GM23338 (cell line): ENCODE data around the gene GPATCH3. TPM values are rescaled to one million over a fixed set of nuclear protein-coding genes. Genes with fewer than 3 reads are reported as not detected.

Experiments used
- ATAC-seq: fragments of 200-7000 bp; cut with Tn5 transposase; 3 replicates; pipeline ENCODE4 v1.9.1; 2020
- DNase-seq: peaks from one replicate; pipeline ENCODE4 v3.0.0-alpha.2; 2015; ENCODE audit warnings: low spot score
- H2AFZ ChIP-seq: fragments of 200-600 bp; sonication (generic); 2 replicates; pipeline ENCODE4 v1.8.0; 2016; ENCODE audit warnings: antibody characterized with exemption, mild to moderate bottlenecking, moderate library complexity
- H3F3A ChIP-seq: fragments of 200-600 bp; sonication (generic); replicated peaks from 2 replicates; pipeline ENCODE4 v1.8.0; 2017; ENCODE audit warnings: antibody characterized with exemption, mixed run types, low read depth
- H3K27ac ChIP-seq: fragments of 200-600 bp; sonication (generic); 2 replicates; pipeline ENCODE4 v1.6.1; 2016; ENCODE audit warnings: low read depth
- H3K27me3 ChIP-seq: fragments of 200-600 bp; sonication (generic); 2 replicates; pipeline ENCODE4 v1.8.0; 2016; ENCODE audit warnings: mild to moderate bottlenecking, mixed run types, moderate library complexity; ENCODE audit not compliant: insufficient read depth
- H3K36me3 ChIP-seq: fragments of 200-600 bp; sonication (generic); 2 replicates; pipeline ENCODE4 v1.8.0; 2016; ENCODE audit warnings: mild to moderate bottlenecking; ENCODE audit not compliant: insufficient read depth
- H3K4me1 ChIP-seq: fragments of 200-600 bp; sonication (generic); 2 replicates; pipeline ENCODE4 v1.8.0; 2016; ENCODE audit warnings: mild to moderate bottlenecking, moderate library complexity; ENCODE audit not compliant: insufficient read depth
- H3K4me2 ChIP-seq: fragments of 200-600 bp; sonication (generic); 2 replicates; pipeline ENCODE4 v1.7.1; 2017; ENCODE audit warnings: mixed run types
- H3K4me3 ChIP-seq: fragments of 200-600 bp; sonication (generic); 2 replicates; pipeline ENCODE4 v1.6.1; 2016; ENCODE audit warnings: mixed run types
- H3K79me2 ChIP-seq: fragments of 200-600 bp; sonication (generic); replicated peaks from 2 replicates; pipeline ENCODE4 v1.8.0; 2017; ENCODE audit warnings: mild to moderate bottlenecking; ENCODE audit not compliant: insufficient read depth
- H3K9me2 ChIP-seq: fragments of 200-600 bp; sonication (generic); 2 replicates; pipeline ENCODE4 v1.8.0; 2017; ENCODE audit not compliant: insufficient read depth
- H4K20me1 ChIP-seq: fragments of 200-600 bp; sonication (generic); replicated peaks from 2 replicates; pipeline ENCODE4 v1.8.0; 2017; ENCODE audit warnings: mild to moderate bottlenecking; ENCODE audit not compliant: insufficient read depth
- H3K27ac Mint-ChIP-seq: 2 replicates; pipeline ENCODE4 v1.8.0; 2020; ENCODE audit warnings: inconsistent platforms, mild to moderate bottlenecking, moderate library complexity, mixed read lengths
- H3K27me3 Mint-ChIP-seq: 3 replicates; pipeline ENCODE4 v1.8.0; 2022; ENCODE audit warnings: low read depth, mild to moderate bottlenecking, moderate library complexity, mixed read lengths, inconsistent platforms; ENCODE audit not compliant: insufficient read depth, poor library complexity
- H3K36me3 Mint-ChIP-seq: 3 replicates; pipeline ENCODE4 v1.8.0; 2021; ENCODE audit warnings: low read depth, mild to moderate bottlenecking, inconsistent platforms, moderate library complexity, mixed read lengths
- H3K4me1 Mint-ChIP-seq: 3 replicates; pipeline ENCODE4 v1.8.0; 2020; ENCODE audit warnings: mild to moderate bottlenecking, inconsistent platforms, mixed read lengths
- H3K4me3 Mint-ChIP-seq: 3 replicates; pipeline ENCODE4 v1.8.0; 2021; ENCODE audit warnings: moderate library complexity, mild to moderate bottlenecking, inconsistent platforms, mixed read lengths
- H3K9me3 Mint-ChIP-seq: 3 replicates; pipeline ENCODE4 v1.8.0; 2020; ENCODE audit warnings: moderate library complexity, mild to moderate bottlenecking, inconsistent platforms, mixed read lengths
- CREB1 ChIP-seq: fragments of 250-450 bp; sonication (Bioruptor Pico); IDR thresholded peaks from 2 replicates; pipeline ENCODE4 v1.5.0; 2020; ENCODE audit warnings: low read depth, mild to moderate bottlenecking, moderate library complexity
- CTCF ChIP-seq, 2 experiments: fragments of 200-600 bp in 1 of 2; sonication (generic) in 1 of 2; conservative IDR thresholded peaks; 2 replicates each; pipeline versions ENCODE4 v1.5.1 to v1.6.1; 2016 to 2017; ENCODE audit warnings: antibody characterized with exemption in 2 of 2, low read depth in 2 of 2, mild to moderate bottlenecking in 2 of 2, moderate library complexity in 1 of 2
- ETS1 ChIP-seq: IDR thresholded peaks from 2 replicates; pipeline ENCODE4 v1.6.1; 2016; ENCODE audit warnings: antibody characterized with exemption
- EZH2 ChIP-seq: fragments of 200-600 bp; sonication (generic); IDR thresholded peaks from one replicate; pipeline ENCODE4 v1.8.0; 2017; ENCODE audit warnings: antibody characterized with exemption, mild to moderate bottlenecking, low read depth; ENCODE audit not compliant: unreplicated experiment
- EZH2phosphoT487 ChIP-seq: fragments of 200-600 bp; sonication (generic); IDR thresholded peaks from one replicate; pipeline ENCODE4 v1.8.1; 2018; ENCODE audit warnings: antibody characterized with exemption; ENCODE audit not compliant: unreplicated experiment
- JUNB ChIP-seq: IDR thresholded peaks from one replicate; pipeline ENCODE4 v1.6.1; 2016; ENCODE audit warnings: antibody characterized with exemption; ENCODE audit not compliant: unreplicated experiment
- NANOG ChIP-seq: IDR thresholded peaks from 2 replicates; pipeline ENCODE4 v1.6.1; 2016; ENCODE audit warnings: antibody characterized with exemption, borderline replicate concordance
- POLR2AphosphoS5 ChIP-seq: IDR thresholded peaks from 2 replicates; pipeline ENCODE4 v1.6.1; 2016; ENCODE audit warnings: antibody characterized with exemption, low read depth
- ZNF114 ChIP-seq: fragments of 250-450 bp; sonication (Bioruptor Pico); IDR thresholded peaks from 2 replicates; pipeline ENCODE4 v1.5.0; 2020; ENCODE audit warnings: mild to moderate bottlenecking, moderate library complexity
- ZNF331 ChIP-seq: fragments of 250-450 bp; sonication (Bioruptor Pico); IDR thresholded peaks from 2 replicates; pipeline ENCODE4 v1.5.0; 2020; ENCODE audit warnings: low read depth, mild to moderate bottlenecking, moderate library complexity
- polyA plus RNA-seq: library from polyadenylated mRNA; unstranded; fragments of >200 nt; fragmentation: Nextera tagmentation; extraction: Ambion mirVana; gene quantifications from 2 replicates; pipeline ENCODE4 v1.2.1, GENCODE V29; 2016
- total RNA-seq: library from RNA; depleted of rRNA; stranded (reverse); fragments of >200 nt; shearing (Covaris generic); gene quantifications from 2 replicates; pipeline ENCODE4 v1.2.3, GENCODE V29; 2014

GPATCH3 gene
- total and polyA plus RNA-seq, 2 experiments from 2014 or later = 10.5 to 13.0 TPM

- no peak for TF ChIP-seq ZNF114 (CRISPR knock-in tag)
- no peak for TF ChIP-seq ZNF331 (CRISPR knock-in tag)
- peak; percentile 93 for TF ChIP-seq POLR2AphosphoS5
- peak; percentile 71 for TF ChIP-seq ETS1
- peak; percentile 62 for TF ChIP-seq CREB1 (CRISPR knock-in tag)
- TF ChIP-seq EZH2 = no peak
- no peak for TF ChIP-seq NANOG
- no peaks in the 10 kb centered on the region for H3K9me3 Mint-ChIP-seq
- H3K27me3 Mint-ChIP-seq = peaks cover 13% of the 10 kb centered on the region
- peaks cover 12% of the 10 kb centered on the region for H3K4me1 ChIP-seq
- H3K27me3 ChIP-seq = no peaks in the 10 kb centered on the region
- peak within 1 kb of the TSS; percentile 93 for H3K4me3 Mint-ChIP-seq
- H3K4me3 ChIP-seq = peak within 1 kb of the TSS; percentile 93
- peaks cover 30% of the 10 kb centered on the region for H3K36me3 ChIP-seq
- H2AFZ ChIP-seq = peak within 1 kb of the TSS; percentile 96
- peak within 1 kb of the TSS; percentile 97 for H3K4me2 ChIP-seq
- H3K27ac Mint-ChIP-seq = peak within 1 kb of the TSS; percentile 98
- peaks cover 23% of the 10 kb centered on the region; the same call in 1 of the 2 replicates for H4K20me1 ChIP-seq
- H3K27ac ChIP-seq = peak within 1 kb of the TSS; percentile 43
- ATAC-seq (peak; percentile 97), DNase-seq (peak; percentile 99)
- H3K9me2 ChIP-seq = no peaks in the 10 kb centered on the region
- peaks cover 18% of the 10 kb centered on the region for H3K4me1 Mint-ChIP-seq
- H3K79me2 ChIP-seq = peaks cover 48% of the 10 kb centered on the region
- H3K36me3 Mint-ChIP-seq = peaks cover 40% of the 10 kb centered on the region
- H3F3A ChIP-seq = peaks cover 19% of the 10 kb centered on the region; the same call in 1 of the 2 replicates
Observed at GRCh38 chr1:26921540-26922430, 21.5 kb upstream of the GPATCH3 start, which contains the start of gene NUDC. Gene NUDC, plus strand, starts transcription at chr1:26921743. Its CDS starts 106 bp downstream, at chr1:26921849.

GRCh38 chr1:26921126-26921539, 20.9 kb upstream of the GPATCH3 start:
- peak overlapping the region; percentile 98 for H3K27ac Mint-ChIP-seq
- peak; percentile 38 for ATAC-seq
- Histone ChIP-seq H3K79me2 (peaks cover 42% of the 10 kb centered on the region), H3K4me1 (peaks cover 12% of the 10 kb centered on the region), H3F3A (peaks cover 16% of the 10 kb centered on the region; the same call in 1 of the 2 replicates), H4K20me1 (peaks cover 23% of the 10 kb centered on the region; the same call in 1 of the 2 replicates), H3K27ac (peak overlapping the region; percentile 43), H3K9me2 (no peaks in the 10 kb centered on the region), H3K4me3 (peak overlapping the region; percentile 93), H3K27me3 (no peaks in the 10 kb centered on the region), H3K4me2 (peak overlapping the region; percentile 97; the same call in 1 of the 2 replicates), H3K36me3 (peaks cover 23% of the 10 kb centered on the region), H2AFZ (peak overlapping the region; percentile 96)
- H3K27me3 Mint-ChIP-seq = peaks cover 13% of the 10 kb centered on the region
- no peak for DNase-seq
- peak overlapping the region; percentile 93 for H3K4me3 Mint-ChIP-seq
- H3K9me3 Mint-ChIP-seq = no peaks in the 10 kb centered on the region
- H3K36me3 Mint-ChIP-seq = peaks cover 33% of the 10 kb centered on the region
- H3K4me1 Mint-ChIP-seq = peaks cover 18% of the 10 kb centered on the region
- TF ChIP-seq ZNF114 (CRISPR knock-in tag) = no peak
- no peak for TF ChIP-seq CTCF (conservative IDR thresholded peaks at IDR 0.05; ENCODE audit: low read depth in 2 of 2)
- no peak for TF ChIP-seq ETS1
- TF ChIP-seq EZH2phosphoT487 = no peak
- TF ChIP-seq JUNB = no peak
- no peak for TF ChIP-seq CREB1 (CRISPR knock-in tag)
- no peak for TF ChIP-seq POLR2AphosphoS5
- TF ChIP-seq NANOG = no peak
